Upper lobe of left lung (tissue), 6 donors: ENCODE results near the gene VWA8. TPM values are rescaled to one million over a fixed set of nuclear protein-coding genes. Genes with fewer than 3 reads are reported as not detected.
"Not testable (repeated sequence)": the region's sequence is repeated elsewhere in the genome, so short reads cannot be mapped to it uniquely, and the experiment has no call there.

Experiments
- ATAC-seq, 2 donors: fragments of 200-7000 bp; cut with Tn5 transposase; one replicate each; pipeline ENCODE4 v1.9.1; 2022; ENCODE audit warnings: mild to moderate bottlenecking in 2 of 2, moderate library complexity in 2 of 2; ENCODE audit not compliant: low FRiP score in 2 of 2
- DNase-seq, 2 donors: peaks; one replicate each; pipeline ENCODE4 v3.0.0-alpha.2; 2019 to 2020
- H3K27ac ChIP-seq, 4 donors: fragments of 200-600 bp; sonication (generic); one replicate each; pipeline ENCODE4 v1.5.1; 2016 to 2019
- H3K27me3 ChIP-seq, 4 donors: fragments of 200-600 bp; sonication (generic); one replicate each; pipeline ENCODE4 v1.5.1; 2017 to 2019
- H3K36me3 ChIP-seq, 4 donors: fragments of 200-600 bp; sonication (generic); one replicate each; pipeline ENCODE4 v1.5.1; 2016 to 2019
- H3K4me1 ChIP-seq, 4 donors: fragments of 200-600 bp; sonication (generic); one replicate each; pipeline ENCODE4 v1.5.1; 2018 to 2019
- H3K4me3 ChIP-seq, 4 donors: fragments of 200-600 bp; sonication (generic); one replicate each; pipeline ENCODE4 v1.5.1; 2017 to 2019; ENCODE audit warnings: mild to moderate bottlenecking in 2 of 4, moderate library complexity in 1 of 4
- H3K9me3 ChIP-seq, 4 donors: fragments of 200-600 bp; sonication (generic); one replicate each; pipeline ENCODE4 v1.5.1; 2018 to 2019
- CTCF ChIP-seq, 6 experiments: fragments of 450-650 bp in 4 of 6; fragments of 200-600 bp in 2 of 6; sonication (generic) in 2 of 6; IDR thresholded peaks; one replicate each; pipeline ENCODE4 v1.5.1; 2016 to 2019; ENCODE audit warnings: antibody characterized with exemption in 6 of 6
- EP300 ChIP-seq, 4 donors: sonication (generic); formaldehyde crosslinking; IDR thresholded peaks; one replicate each; pipeline ENCODE4 v1.5.1; 2017; ENCODE audit warnings: antibody characterized with exemption in 4 of 4, control low read depth in 2 of 4
- POLR2A ChIP-seq, 4 donors: fragments of 450-650 bp; IDR thresholded peaks; one replicate each; pipeline ENCODE4 v1.5.1; 2016 to 2017; ENCODE audit warnings: antibody characterized with exemption in 4 of 4, mild to moderate bottlenecking in 2 of 4
- POLR2AphosphoS5 ChIP-seq, 2 donors: sonication (generic); formaldehyde crosslinking; IDR thresholded peaks; one replicate each; pipeline ENCODE4 v1.5.1; 2017; ENCODE audit warnings: antibody characterized with exemption in 2 of 2
- WGBS, 2 donors: methylation state at CpG; one replicate each; pipeline ENCODE4 v1.1.5; 2017 to 2018; 5-methylcytosine and 5-hydroxymethylcytosine counted together
- total RNA-seq, 6 donors: library from RNA; depleted of rRNA in 4 of 6; stranded (reverse); fragments of >200 nt in 4 of 6; gene quantifications; one replicate each; pipeline versions ENCODE4 v1.1.0 to v1.2.1, GENCODE V29; 2016 to 2021
- donor health status: DM: no; HTN: no; CAD: no; lungs with moderate emphysema.
- donor health status: DM: no; HTN: yes; CAD: no; lungs with severe emphysema.

The VWA8 gene
- total RNA-seq, 6 donors from 2014 or later = 15.0 to 39.8 (median 16.9) TPM

- DNase-seq = no peak
Measured at GRCh38 chr13:41837629-41838028, 123.3 kb downstream of the VWA8 start.

GRCh38 chr13:41835871-41836270 is 125.0 kb downstream of the VWA8 start:
- ATAC-seq = no peak
- Histone ChIP-seq H3K9me3 (no peaks in the 10 kb centered on the region), H3K36me3 (peaks cover 0 to 6% (median 0%) of the 10 kb centered on the region in 4 donors), H3K4me3 (no peak overlapping the region), H3K4me1 (no peaks in the 10 kb centered on the region), H3K27me3 (no peaks in the 10 kb centered on the region), H3K27ac (no peak overlapping the region)
- TF ChIP-seq EP300 (IDR thresholded peaks at IDR 0.05) (no peak), POLR2A (IDR thresholded peaks at IDR 0.05) (no peak), CTCF (IDR thresholded peaks at IDR 0.05) (no peak), POLR2AphosphoS5 (IDR thresholded peaks at IDR 0.05) (no peak)
- 96 to 98% methylated on average over 2 of the region's 2 CpGs for WGBS, 2 donors
- no peak for DNase-seq

More at GRCh38 chr13:41837629-41838028, 123.3 kb downstream of the VWA8 start:
- H3K27me3 ChIP-seq = no peaks in the 10 kb centered on the region
- no peaks in the 10 kb centered on the region for H3K9me3 ChIP-seq
- WGBS, 2 donors = 40 to 44% methylated on average over 2 of the region's 2 CpGs
- no peak overlapping the region for H3K27ac ChIP-seq
- H3K4me3 ChIP-seq = no peak overlapping the region
- ATAC-seq = no peak
- peaks cover 0 to 6% (median 0%) of the 10 kb centered on the region in 4 donors for H3K36me3 ChIP-seq
- TF ChIP-seq EP300 (IDR thresholded peaks at IDR 0.05) = no peak
- no peak for TF ChIP-seq POLR2AphosphoS5 (IDR thresholded peaks at IDR 0.05)
- TF ChIP-seq CTCF (IDR thresholded peaks at IDR 0.05) = no peak
- TF ChIP-seq POLR2A (IDR thresholded peaks at IDR 0.05) = no peak
- peaks cover 0 to 6% (median 3%) of the 10 kb centered on the region in 4 donors for H3K4me1 ChIP-seq

- H3K27ac ChIP-seq, H3K36me3 ChIP-seq, DNase-seq, ATAC-seq, H3K9me3 ChIP-seq, H3K4me3 ChIP-seq, H3K27me3 ChIP-seq, H3K4me1 ChIP-seq: not testable (repeated sequence)
- 98 to 99% methylated on average over 3 of the region's 3 CpGs for WGBS, 2 donors
Measured at GRCh38 chr13:41834697-41835096, 126.2 kb downstream of the VWA8 start.

GRCh38 chr13:41833831-41834230 is 127.1 kb downstream of the VWA8 start:
- no peak for ATAC-seq
- H3K36me3 ChIP-seq = peaks cover 0 to 6% (median 0%) of the 10 kb centered on the region in 4 donors
- no peak for DNase-seq
- H3K4me1 ChIP-seq = no peaks in the 10 kb centered on the region
- no peak overlapping the region for H3K4me3 ChIP-seq
- no peak overlapping the region for H3K27ac ChIP-seq
- H3K27me3 ChIP-seq = no peaks in the 10 kb centered on the region
- TF ChIP-seq EP300 (IDR thresholded peaks at IDR 0.05) (no peak), POLR2AphosphoS5 (IDR thresholded peaks at IDR 0.05) (no peak), CTCF (IDR thresholded peaks at IDR 0.05) (no peak), POLR2A (IDR thresholded peaks at IDR 0.05) (no peak)
- no peaks in the 10 kb centered on the region for H3K9me3 ChIP-seq

GRCh38 chr13:41833201-41833600 is 127.7 kb downstream of the VWA8 start:
- Histone ChIP-seq H3K4me1 (no peaks in the 10 kb centered on the region), H3K36me3 (peaks cover 0 to 6% (median 0%) of the 10 kb centered on the region in 4 donors), H3K27ac (no peak overlapping the region), H3K27me3 (no peaks in the 10 kb centered on the region), H3K9me3 (no peaks in the 10 kb centered on the region), H3K4me3 (no peak overlapping the region)
- TF ChIP-seq EP300 (IDR thresholded peaks at IDR 0.05) (no peak), CTCF (IDR thresholded peaks at IDR 0.05) (no peak), POLR2A (IDR thresholded peaks at IDR 0.05) (no peak), POLR2AphosphoS5 (IDR thresholded peaks at IDR 0.05) (no peak)
- 97 to 99% methylated on average over 7 of the region's 7 CpGs for WGBS, 2 donors
- ATAC-seq (no peak), DNase-seq (no peak)
